Esophagus squamous epithelium (tissue), 5 donors: Measurements from ENCODE around the gene LRRC45. TPM values are rescaled to one million over a fixed set of nuclear protein-coding genes. Genes with fewer than 3 reads are reported as not detected.

ENCODE experiments used
- DNase-seq: peaks from one replicate; lab custom pipeline; 2025; lab: John Stamatoyannopoulos, UW
- H3K27ac ChIP-seq, 4 donors: fragments of 200-600 bp; sonication (generic); one replicate each; pipeline ENCODE4 v1.5.1; 2016 to 2019; ENCODE audit warnings: mild to moderate bottlenecking in 1 of 4
- H3K27me3 ChIP-seq, 4 donors: fragments of 200-600 bp; sonication (generic); 1 replicate in 3 of 4; 2 replicates in 1 of 4; pipeline versions ENCODE4 v1.5.1 to v1.6.0; 2017 to 2021; ENCODE audit warnings: antibody characterized with exemption in 1 of 4
- H3K36me3 ChIP-seq, 3 donors: fragments of 200-600 bp; sonication (generic); one replicate each; pipeline ENCODE4 v1.5.1; 2016 to 2019
- H3K4me1 ChIP-seq, 3 donors: fragments of 200-600 bp; sonication (generic); one replicate each; pipeline ENCODE4 v1.5.1; 2017 to 2019
- H3K4me3 ChIP-seq, 4 donors: fragments of 200-600 bp; sonication (generic); 1 replicate in 3 of 4; 2 replicates in 1 of 4; pipeline ENCODE4 v1.5.1; 2016 to 2019; ENCODE audit warnings: mild to moderate bottlenecking in 2 of 4, moderate library complexity in 1 of 4
- H3K9me3 ChIP-seq, 3 donors: fragments of 200-600 bp; sonication (generic); one replicate each; pipeline ENCODE4 v1.5.1; 2016 to 2019
- POLR2A ChIP-seq, 4 donors: fragments of 450-650 bp; IDR thresholded peaks; one replicate each; pipeline ENCODE4 v1.6.1; 2017; ENCODE audit warnings: antibody characterized with exemption in 4 of 4, mild to moderate bottlenecking in 4 of 4, moderate library complexity in 3 of 4
- WGBS, 2 donors: methylation state at CpG; one replicate each; pipeline ENCODE4 v1.1.5; 2018; 5-methylcytosine and 5-hydroxymethylcytosine counted together
- intact Hi-C: fragments of 100-400 bp; cut with DNase I; formaldehyde crosslinking; loops from one replicate; pipeline ENCODE4 v1.15.0; 2022
- total RNA-seq, 4 donors: library from RNA; depleted of rRNA; stranded (reverse); fragments of >200 nt; gene quantifications; one replicate each; pipeline ENCODE4 v1.1.0, GENCODE V29; 2016
- TF ChIP-seq, protein P1 (sequence below), 6 experiments: fragments of 450-650 bp in 4 of 6; fragments of 200-600 bp in 2 of 6; sonication (generic) in 2 of 6; IDR thresholded peaks; one replicate each; pipeline ENCODE4 v1.5.1; 2016 to 2019; ENCODE audit warnings: antibody characterized with exemption in 6 of 6, mild to moderate bottlenecking in 4 of 6, moderate library complexity in 4 of 6
- donor health status: DM: yes; HTN: yes; CAD: no.

The LRRC45 gene
- total RNA-seq, 4 donors from 2014 or later = 9.7 to 21.2 (median 18.3) TPM

- TF ChIP-seq, protein P1, sequence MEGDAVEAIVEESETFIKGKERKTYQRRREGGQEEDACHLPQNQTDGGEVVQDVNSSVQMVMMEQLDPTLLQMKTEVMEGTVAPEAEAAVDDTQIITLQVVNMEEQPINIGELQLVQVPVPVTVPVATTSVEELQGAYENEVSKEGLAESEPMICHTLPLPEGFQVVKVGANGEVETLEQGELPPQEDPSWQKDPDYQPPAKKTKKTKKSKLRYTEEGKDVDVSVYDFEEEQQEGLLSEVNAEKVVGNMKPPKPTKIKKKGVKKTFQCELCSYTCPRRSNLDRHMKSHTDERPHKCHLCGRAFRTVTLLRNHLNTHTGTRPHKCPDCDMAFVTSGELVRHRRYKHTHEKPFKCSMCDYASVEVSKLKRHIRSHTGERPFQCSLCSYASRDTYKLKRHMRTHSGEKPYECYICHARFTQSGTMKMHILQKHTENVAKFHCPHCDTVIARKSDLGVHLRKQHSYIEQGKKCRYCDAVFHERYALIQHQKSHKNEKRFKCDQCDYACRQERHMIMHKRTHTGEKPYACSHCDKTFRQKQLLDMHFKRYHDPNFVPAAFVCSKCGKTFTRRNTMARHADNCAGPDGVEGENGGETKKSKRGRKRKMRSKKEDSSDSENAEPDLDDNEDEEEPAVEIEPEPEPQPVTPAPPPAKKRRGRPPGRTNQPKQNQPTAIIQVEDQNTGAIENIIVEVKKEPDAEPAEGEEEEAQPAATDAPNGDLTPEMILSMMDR (IDR thresholded peaks at IDR 0.05) = no peak
- no peak for TF ChIP-seq POLR2A (IDR thresholded peaks at IDR 0.05)
- Histone ChIP-seq H3K9me3 (no peaks in the 10 kb centered on the region), H3K36me3 (peaks cover 0 to 26% (median 0%) of the 10 kb centered on the region in 3 donors), H3K4me3 (no peak overlapping the region), H3K27me3 (no peaks in the 10 kb centered on the region), H3K27ac (no peak overlapping the region), H3K4me1 (peaks cover 6 to 40% (median 22%) of the 10 kb centered on the region in 3 donors)
- 34 to 44% methylated on average over 7 to 9 of the region's 24 CpGs for WGBS, 2 donors
- DNase-seq = no peak
- intact Hi-C loops = no loop called here
These were observed 16.5 kb upstream of the LRRC45 start for GRCh38 chr17:82006468-82007227.

GRCh38 chr17:82007228-82007494 lies 15.9 kb upstream of the LRRC45 start:
- TF ChIP-seq, protein P1 (IDR thresholded peaks at IDR 0.05) = no peak
- no peak for TF ChIP-seq POLR2A (IDR thresholded peaks at IDR 0.05)
- H3K4me3 ChIP-seq = no peak overlapping the region
- H3K27me3 ChIP-seq = no peaks in the 10 kb centered on the region
- DNase-seq = no peak
- intact Hi-C loops = no loop called here
- H3K27ac ChIP-seq = no peak overlapping the region
- no peaks in the 10 kb centered on the region for H3K9me3 ChIP-seq
- WGBS, 2 donors = 70% methylated on average over 6 of the region's 6 CpGs; no CpG with 5 or more reads in 1 of the 2 donors
- peaks cover 0 to 31% (median 0%) of the 10 kb centered on the region in 3 donors for H3K36me3 ChIP-seq
- H3K4me1 ChIP-seq = peaks cover 6 to 43% (median 22%) of the 10 kb centered on the region in 3 donors

GRCh38 chr17:82007495-82008257 lies 15.4 kb upstream of the LRRC45 start:
- no peaks in the 10 kb centered on the region for H3K9me3 ChIP-seq
- WGBS, 2 donors = 94% methylated on average over 3 of the region's 30 CpGs; no CpG with 5 or more reads in 1 of the 2 donors
- intact Hi-C loops = no loop called here

GRCh38 chr17:82008258-82008940 lies 14.7 kb upstream of the LRRC45 start:
- no peak for TF ChIP-seq POLR2A (IDR thresholded peaks at IDR 0.05)
- TF ChIP-seq, protein P1 (IDR thresholded peaks at IDR 0.05) = no peak
- H3K27me3 ChIP-seq = no peaks in the 10 kb centered on the region
- peaks cover 3 to 48% (median 23%) of the 10 kb centered on the region in 3 donors for H3K4me1 ChIP-seq
- no peak for DNase-seq
- 86 to 90% methylated on average over 4 to 7 of the region's 26 CpGs for WGBS, 2 donors
- peaks cover 0 to 35% (median 0%) of the 10 kb centered on the region in 3 donors for H3K36me3 ChIP-seq
- no peak overlapping the region for H3K4me3 ChIP-seq
- no peak overlapping the region for H3K27ac ChIP-seq
- intact Hi-C loops = no loop called here
- H3K9me3 ChIP-seq = no peaks in the 10 kb centered on the region

More at GRCh38 chr17:82007495-82008257, 15.4 kb upstream of the LRRC45 start:
- no peaks in the 10 kb centered on the region for H3K27me3 ChIP-seq
- peaks cover 0 to 35% (median 0%) of the 10 kb centered on the region in 3 donors for H3K36me3 ChIP-seq
- H3K27ac ChIP-seq = no peak overlapping the region
- no peak for DNase-seq
- peaks cover 6 to 48% (median 22%) of the 10 kb centered on the region in 3 donors for H3K4me1 ChIP-seq
- no peak overlapping the region for H3K4me3 ChIP-seq
- no peak for TF ChIP-seq POLR2A (IDR thresholded peaks at IDR 0.05)
- TF ChIP-seq, protein P1 (IDR thresholded peaks at IDR 0.05) = no peak
